ENCODE results near the gene HNRNPDL.
"Not testable (repeated sequence)": the region's sequence is repeated elsewhere in the genome, so short reads cannot be mapped to it uniquely, and the experiment has no call there.

HNRNPDL gene

DNA sequence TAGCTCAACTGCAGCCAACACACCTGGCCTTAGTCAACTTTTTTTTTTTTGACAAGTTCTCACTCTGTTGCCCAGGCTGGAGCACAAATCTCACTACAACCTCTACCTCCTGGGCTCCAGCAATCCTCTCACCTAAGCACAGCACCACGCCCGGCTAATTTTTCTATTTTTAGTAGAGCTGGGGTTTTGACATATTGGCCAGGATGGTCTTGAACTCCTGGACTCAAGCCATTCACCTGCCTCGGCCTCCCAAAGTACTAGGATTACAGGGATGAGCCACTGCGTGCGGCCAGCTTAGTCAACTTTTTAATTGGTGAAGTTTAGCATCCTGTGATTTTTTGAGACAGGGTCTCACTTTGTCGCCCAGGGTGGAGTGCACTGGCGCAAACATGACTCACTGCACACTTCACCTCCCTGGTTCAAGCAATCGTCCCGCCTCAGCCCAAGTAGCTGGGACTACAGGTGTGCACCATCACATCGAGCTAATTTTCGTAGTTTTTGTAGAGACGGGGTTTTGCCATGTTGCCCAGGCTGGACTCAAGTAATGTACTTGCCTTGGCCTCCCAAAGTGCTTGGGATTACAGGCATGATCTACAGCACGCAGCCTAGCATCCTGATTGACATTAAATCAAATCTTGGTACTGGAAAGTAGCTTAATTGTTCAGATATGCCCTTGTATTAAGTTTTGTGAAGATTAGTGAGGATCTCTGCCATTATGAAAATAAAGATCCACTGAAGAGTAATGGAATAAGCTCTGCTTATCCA lies 8.3 kb downstream of the HNRNPDL start:
- H3K36me3 ChIP-seq (ENCODE audit: control insufficient read depth, low read length) = peaks cover 45% of the 10 kb centered on the region
- peaks cover 17% of the 10 kb centered on the region for H3K79me2 ChIP-seq (ENCODE audit: control insufficient read depth, low read length)
- no peak overlapping the region for H3K27ac ChIP-seq (ENCODE audit: low read depth, low read length)
- H3F3A ChIP-seq (ENCODE audit: control insufficient read depth, insufficient read depth) = peaks cover 65% of the 10 kb centered on the region
- H3K4me1 ChIP-seq (ENCODE audit: control insufficient read depth, low read length) = peaks cover 11% of the 10 kb centered on the region
- no peaks in the 10 kb centered on the region for H3K9me2 ChIP-seq (replicated peaks; ENCODE audit: control insufficient read depth, low read length)
- no peak overlapping the region for H3K4me2 ChIP-seq (ENCODE audit: low read length)
- no peaks in the 10 kb centered on the region for H3K9me3 ChIP-seq (ENCODE audit: control insufficient read depth, insufficient read depth, low read length)
- TF ChIP-seq EZH2phosphoT487 (IDR thresholded peaks at IDR 0.05; ENCODE audit: borderline replicate concordance, low read length) = no peak
- TF ChIP-seq, protein P1, sequence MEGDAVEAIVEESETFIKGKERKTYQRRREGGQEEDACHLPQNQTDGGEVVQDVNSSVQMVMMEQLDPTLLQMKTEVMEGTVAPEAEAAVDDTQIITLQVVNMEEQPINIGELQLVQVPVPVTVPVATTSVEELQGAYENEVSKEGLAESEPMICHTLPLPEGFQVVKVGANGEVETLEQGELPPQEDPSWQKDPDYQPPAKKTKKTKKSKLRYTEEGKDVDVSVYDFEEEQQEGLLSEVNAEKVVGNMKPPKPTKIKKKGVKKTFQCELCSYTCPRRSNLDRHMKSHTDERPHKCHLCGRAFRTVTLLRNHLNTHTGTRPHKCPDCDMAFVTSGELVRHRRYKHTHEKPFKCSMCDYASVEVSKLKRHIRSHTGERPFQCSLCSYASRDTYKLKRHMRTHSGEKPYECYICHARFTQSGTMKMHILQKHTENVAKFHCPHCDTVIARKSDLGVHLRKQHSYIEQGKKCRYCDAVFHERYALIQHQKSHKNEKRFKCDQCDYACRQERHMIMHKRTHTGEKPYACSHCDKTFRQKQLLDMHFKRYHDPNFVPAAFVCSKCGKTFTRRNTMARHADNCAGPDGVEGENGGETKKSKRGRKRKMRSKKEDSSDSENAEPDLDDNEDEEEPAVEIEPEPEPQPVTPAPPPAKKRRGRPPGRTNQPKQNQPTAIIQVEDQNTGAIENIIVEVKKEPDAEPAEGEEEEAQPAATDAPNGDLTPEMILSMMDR (IDR thresholded peaks at IDR 0.05; ENCODE audit: low read depth, low read length, poor library complexity, severe bottlenecking) = no peak
- 0 out of 2 replicates have a peak, but pooled peaks cover 2% of the 10 kb centered on the region for H3K27me3 ChIP-seq (ENCODE audit: control insufficient read depth, low read length)
- H3K4me3 ChIP-seq (ENCODE audit: low read length) = no peak overlapping the region
- peaks cover 19% of the 10 kb centered on the region for H4K20me1 ChIP-seq (ENCODE audit: control insufficient read depth, insufficient read depth, low read depth, low read length)

DNA sequence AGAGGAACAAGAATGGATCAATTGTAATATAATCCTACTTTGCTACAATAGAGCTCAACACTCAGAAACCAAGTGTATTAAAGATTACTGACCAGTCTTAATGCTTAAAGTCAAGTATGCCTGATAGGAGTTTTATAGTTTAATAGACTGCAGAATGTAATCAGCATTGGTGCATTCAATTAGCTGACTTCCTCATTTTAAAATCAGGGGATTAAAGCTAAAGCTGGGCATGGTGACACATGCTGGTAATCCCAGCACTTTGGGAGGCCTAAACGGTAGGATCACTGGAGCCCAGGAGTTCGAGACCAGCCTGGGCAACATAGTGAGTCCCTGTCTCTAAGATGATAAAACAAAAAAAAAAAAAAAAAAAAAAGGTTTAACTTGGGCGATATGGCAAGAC lies 10.8 kb downstream of the HNRNPDL start:
- Histone ChIP-seq H3K27ac (ENCODE audit: low read depth, low read length) (no peak overlapping the region), H3F3A (ENCODE audit: control insufficient read depth, insufficient read depth) (peaks cover 39% of the 10 kb centered on the region), H3K27me3 (ENCODE audit: control insufficient read depth, low read length) (peaks cover 12% of the 10 kb centered on the region), H4K20me1 (ENCODE audit: control insufficient read depth, insufficient read depth, low read depth, low read length) (no peaks in the 10 kb centered on the region), H3K9me3 (ENCODE audit: control insufficient read depth, insufficient read depth, low read length) (no peaks in the 10 kb centered on the region), H3K79me2 (ENCODE audit: control insufficient read depth, low read length) (no peaks in the 10 kb centered on the region), H3K36me3 (ENCODE audit: control insufficient read depth, low read length) (peaks cover 20% of the 10 kb centered on the region), H3K9me2 (replicated peaks; ENCODE audit: control insufficient read depth, low read length) (no peaks in the 10 kb centered on the region), H3K4me2 (ENCODE audit: low read length) (no peak overlapping the region), H3K4me3 (ENCODE audit: low read length) (no peak overlapping the region), H3K4me1 (ENCODE audit: control insufficient read depth, low read length) (peaks cover 4% of the 10 kb centered on the region; the same call in 1 of the 2 replicates)
- no peak for TF ChIP-seq EZH2phosphoT487 (IDR thresholded peaks at IDR 0.05; ENCODE audit: borderline replicate concordance, low read length)
- TF ChIP-seq, protein P1 (IDR thresholded peaks at IDR 0.05; ENCODE audit: low read depth, low read length, poor library complexity, severe bottlenecking) = no peak

DNA sequence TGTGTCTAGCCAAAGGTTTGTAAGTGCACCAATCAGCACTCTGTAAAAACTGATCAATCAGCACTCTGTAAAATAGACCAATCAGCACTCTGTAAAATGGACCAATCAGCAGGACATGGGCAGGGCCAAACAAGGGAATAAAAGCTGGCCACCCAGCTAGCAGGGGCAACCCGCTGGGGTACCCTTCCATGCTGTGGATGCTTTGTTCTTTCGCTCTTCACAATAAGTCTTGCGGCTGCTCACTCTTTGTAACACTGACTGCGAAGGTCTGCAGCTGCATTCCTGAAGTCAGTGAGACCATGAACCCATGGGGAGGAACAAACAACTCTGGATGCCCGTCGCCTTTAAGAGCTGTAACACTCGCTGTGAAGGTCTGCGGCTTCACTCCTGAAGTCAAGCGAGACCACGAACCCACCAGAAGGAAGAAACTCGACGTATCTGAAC lies 14.3 kb downstream of the HNRNPDL start:
- Histone ChIP-seq H3K79me2 (ENCODE audit: control insufficient read depth, low read length) (no peaks in the 10 kb centered on the region), H3K27me3 (ENCODE audit: control insufficient read depth, low read length) (peaks cover 17% of the 10 kb centered on the region), H3F3A (ENCODE audit: control insufficient read depth, insufficient read depth) (peaks cover 5% of the 10 kb centered on the region), H4K20me1 (ENCODE audit: control insufficient read depth, insufficient read depth, low read depth, low read length) (no peaks in the 10 kb centered on the region), H3K4me1 (ENCODE audit: control insufficient read depth, low read length) (no peaks in the 10 kb centered on the region), H3K9me3 (ENCODE audit: control insufficient read depth, insufficient read depth, low read length) (no peaks in the 10 kb centered on the region), H3K27ac (ENCODE audit: low read depth, low read length) (no peak overlapping the region), H3K36me3 (ENCODE audit: control insufficient read depth, low read length) (no peaks in the 10 kb centered on the region), H3K4me3 (ENCODE audit: low read length) (no peak overlapping the region), H3K9me2 (replicated peaks; ENCODE audit: control insufficient read depth, low read length) (no peaks in the 10 kb centered on the region), H3K4me2 (ENCODE audit: low read length) (no peak overlapping the region)
- no peak for TF ChIP-seq EZH2phosphoT487 (IDR thresholded peaks at IDR 0.05; ENCODE audit: borderline replicate concordance, low read length)
- TF ChIP-seq, protein P1 (IDR thresholded peaks at IDR 0.05; ENCODE audit: low read depth, low read length, poor library complexity, severe bottlenecking) = no peak

DNA sequence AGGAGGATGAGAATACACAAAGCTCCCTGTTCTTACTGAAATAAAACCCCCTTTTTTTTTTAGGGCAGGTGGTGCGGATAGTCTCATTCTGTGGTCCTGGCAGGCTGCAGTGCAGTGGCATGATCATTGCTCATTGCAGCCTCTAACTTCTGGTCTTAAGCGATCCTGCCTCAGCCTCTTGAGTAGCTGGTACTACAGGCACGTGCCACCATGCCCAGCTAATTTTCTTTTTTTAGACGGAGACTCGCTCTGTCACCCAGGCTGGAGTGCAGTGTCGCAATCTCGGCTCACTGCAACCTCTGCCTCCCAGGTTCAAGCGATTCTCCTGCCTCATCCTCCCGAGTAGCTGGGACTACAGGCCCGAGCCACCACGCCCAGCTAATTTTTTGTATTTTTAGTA lies 15.2 kb downstream of the HNRNPDL start:
- not testable (repeated sequence) for H3K9me3 ChIP-seq (ENCODE audit: control insufficient read depth, insufficient read depth, low read length); H3K4me1 ChIP-seq (ENCODE audit: control insufficient read depth, low read length); H3K9me2 ChIP-seq (replicated peaks; ENCODE audit: control insufficient read depth, low read length); H3F3A ChIP-seq (ENCODE audit: control insufficient read depth, insufficient read depth); H3K27ac ChIP-seq (ENCODE audit: low read depth, low read length); H3K79me2 ChIP-seq (ENCODE audit: control insufficient read depth, low read length); H4K20me1 ChIP-seq (ENCODE audit: control insufficient read depth, insufficient read depth, low read depth, low read length); H3K4me3 ChIP-seq (ENCODE audit: low read length); H3K36me3 ChIP-seq (ENCODE audit: control insufficient read depth, low read length); H3K4me2 ChIP-seq (ENCODE audit: low read length)
- H3K27me3 ChIP-seq (ENCODE audit: control insufficient read depth, low read length) = peaks cover 17% of the 10 kb centered on the region

Data from DOHH2 (cell line).